ENCODE measurements around the gene RAB10.

DNA sequence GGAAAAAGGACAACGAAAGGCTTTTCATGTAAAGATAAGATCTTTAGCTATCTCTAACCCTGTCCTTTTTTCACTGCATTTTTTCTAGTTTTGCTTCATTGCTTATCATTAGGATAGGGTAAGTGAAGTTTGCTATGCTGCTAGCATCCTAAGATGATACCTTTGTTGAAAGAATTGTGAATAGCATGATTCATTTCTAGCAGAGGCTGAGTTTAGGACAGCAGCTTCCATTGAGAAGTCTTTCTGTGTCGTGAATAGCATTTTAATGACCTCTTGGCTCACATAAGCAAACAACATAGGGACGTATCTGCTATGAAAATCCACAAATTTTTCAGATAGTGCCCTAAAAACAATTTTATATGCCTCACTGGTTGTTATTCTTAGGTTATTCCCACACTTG is 102.6 kb downstream of the RAB10 start:
- TF ChIP-seq, protein P1, sequence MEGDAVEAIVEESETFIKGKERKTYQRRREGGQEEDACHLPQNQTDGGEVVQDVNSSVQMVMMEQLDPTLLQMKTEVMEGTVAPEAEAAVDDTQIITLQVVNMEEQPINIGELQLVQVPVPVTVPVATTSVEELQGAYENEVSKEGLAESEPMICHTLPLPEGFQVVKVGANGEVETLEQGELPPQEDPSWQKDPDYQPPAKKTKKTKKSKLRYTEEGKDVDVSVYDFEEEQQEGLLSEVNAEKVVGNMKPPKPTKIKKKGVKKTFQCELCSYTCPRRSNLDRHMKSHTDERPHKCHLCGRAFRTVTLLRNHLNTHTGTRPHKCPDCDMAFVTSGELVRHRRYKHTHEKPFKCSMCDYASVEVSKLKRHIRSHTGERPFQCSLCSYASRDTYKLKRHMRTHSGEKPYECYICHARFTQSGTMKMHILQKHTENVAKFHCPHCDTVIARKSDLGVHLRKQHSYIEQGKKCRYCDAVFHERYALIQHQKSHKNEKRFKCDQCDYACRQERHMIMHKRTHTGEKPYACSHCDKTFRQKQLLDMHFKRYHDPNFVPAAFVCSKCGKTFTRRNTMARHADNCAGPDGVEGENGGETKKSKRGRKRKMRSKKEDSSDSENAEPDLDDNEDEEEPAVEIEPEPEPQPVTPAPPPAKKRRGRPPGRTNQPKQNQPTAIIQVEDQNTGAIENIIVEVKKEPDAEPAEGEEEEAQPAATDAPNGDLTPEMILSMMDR (IDR thresholded peaks at IDR 0.05; ENCODE audit: low read depth, low read length) = no peak
- no peak for TF ChIP-seq POLR2A (IDR thresholded peaks at IDR 0.05; ENCODE audit: extremely low read depth, insufficient read length)

Data from NB4 (cell line).